ENCODE measurements around the gene NUDT17.
A peak's percentile ranks its signal among the peaks of the same experiment; 100 is the strongest.

The NUDT17 gene

GRCh38 chr1:145859491-145860023, 14.1 kb downstream of the NUDT17 start:
- peaks cover 2% of the 10 kb centered on the region for H3K79me2 ChIP-seq (ENCODE audit: control insufficient read depth, insufficient read depth, low read length)
- no peak overlapping the region for H2BK15ac ChIP-seq (replicated peaks; ENCODE audit: low read depth)
- no peak overlapping the region for H4K5ac ChIP-seq (ENCODE audit: low read length)
- H3K9ac ChIP-seq (ENCODE audit: low read length), result peak overlapping the region; percentile 90
- DNase-seq, result peak; percentile 93
- no peak overlapping the region for H3K23ac ChIP-seq (ENCODE audit: low read length)
- H3K4ac ChIP-seq (ENCODE audit: low read depth, low read length), result no peak overlapping the region
- H3K4me1 ChIP-seq (ENCODE audit: control insufficient read depth, low read depth, low read length), result peaks cover 5% of the 10 kb centered on the region
- H4K8ac ChIP-seq (ENCODE audit: low read depth, low read length), result no peak overlapping the region
- WGBS (ENCODE audit: extremely low coverage, insufficient coverage, low lambda C conversion rate), result no CpG with 5 or more reads among the region's 41 CpGs
- H3K4me2 ChIP-seq (ENCODE audit: low read length), result peak overlapping the region; percentile 47
- H3K27ac ChIP-seq (ENCODE audit: low read depth, low read length), result peak overlapping the region; percentile 63
- no peak overlapping the region for H2BK120ac ChIP-seq (ENCODE audit: low read depth, low read length)
- H3K56ac ChIP-seq (ENCODE audit: low read length), result peak overlapping the region; percentile 91
- peak overlapping the region; percentile 34 for H3K18ac ChIP-seq (ENCODE audit: low read length)
- no peak overlapping the region for H2AK5ac ChIP-seq (ENCODE audit: low read length)
- peaks cover 9% of the 10 kb centered on the region for H3K79me1 ChIP-seq (ENCODE audit: low read length)
- H2BK5ac ChIP-seq (ENCODE audit: low read length), result peak overlapping the region; percentile 39
- peaks cover 15% of the 10 kb centered on the region for H3K36me3 ChIP-seq (ENCODE audit: control insufficient read depth, insufficient read depth, low read length)
- peak overlapping the region; percentile 68 for H3K4me3 ChIP-seq (ENCODE audit: low read length)
- no peaks in the 10 kb centered on the region for H3K27me3 ChIP-seq (ENCODE audit: insufficient read depth, low read length, poor library complexity)

GRCh38 chr1:145863282-145864018, 18.0 kb downstream of the NUDT17 start:
- Histone ChIP-seq H3K36me3 (ENCODE audit: control insufficient read depth, insufficient read depth, low read length) (no peaks in the 10 kb centered on the region), H2BK15ac (replicated peaks; ENCODE audit: low read depth) (no peak overlapping the region), H2AK5ac (ENCODE audit: low read length) (no peak overlapping the region), H3K18ac (ENCODE audit: low read length) (no peak overlapping the region), H3K56ac (ENCODE audit: low read length) (peak overlapping the region; percentile 17), H3K79me2 (ENCODE audit: control insufficient read depth, insufficient read depth, low read length) (no peaks in the 10 kb centered on the region), H3K4me1 (ENCODE audit: control insufficient read depth, low read depth, low read length) (peaks cover 4% of the 10 kb centered on the region), H3K79me1 (ENCODE audit: low read length) (no peaks in the 10 kb centered on the region), H3K23ac (ENCODE audit: low read length) (no peak overlapping the region), H3K9ac (ENCODE audit: low read length) (no peak overlapping the region), H3K4ac (ENCODE audit: low read depth, low read length) (no peak overlapping the region), H3K27me3 (ENCODE audit: insufficient read depth, low read length, poor library complexity) (no peaks in the 10 kb centered on the region), H3K4me3 (ENCODE audit: low read length) (no peak overlapping the region), H4K8ac (ENCODE audit: low read depth, low read length) (no peak overlapping the region), H2BK5ac (ENCODE audit: low read length) (no peak overlapping the region), H3K4me2 (ENCODE audit: low read length) (no peak overlapping the region), H2BK120ac (ENCODE audit: low read depth, low read length) (no peak overlapping the region), H4K5ac (ENCODE audit: low read length) (no peak overlapping the region), H3K27ac (ENCODE audit: low read depth, low read length) (no peak overlapping the region)
- WGBS (ENCODE audit: extremely low coverage, insufficient coverage, low lambda C conversion rate), result no CpG with 5 or more reads among the region's 5 CpGs
- no peak for DNase-seq

- Histone ChIP-seq H2BK120ac (ENCODE audit: low read depth, low read length) (no peak overlapping the region), H2AK5ac (ENCODE audit: low read length) (no peak overlapping the region), H3K56ac (ENCODE audit: low read length) (no peak overlapping the region), H3K23ac (ENCODE audit: low read length) (no peak overlapping the region), H3K79me1 (ENCODE audit: low read length) (no peaks in the 10 kb centered on the region), H3K27me3 (ENCODE audit: insufficient read depth, low read length, poor library complexity) (no peaks in the 10 kb centered on the region), H2BK15ac (replicated peaks; ENCODE audit: low read depth) (no peak overlapping the region), H4K5ac (ENCODE audit: low read length) (no peak overlapping the region), H3K4me1 (ENCODE audit: control insufficient read depth, low read depth, low read length) (no peaks in the 10 kb centered on the region), H3K18ac (ENCODE audit: low read length) (no peak overlapping the region), H3K79me2 (ENCODE audit: control insufficient read depth, insufficient read depth, low read length) (no peaks in the 10 kb centered on the region), H2BK5ac (ENCODE audit: low read length) (no peak overlapping the region), H3K4me2 (ENCODE audit: low read length) (no peak overlapping the region), H3K27ac (ENCODE audit: low read depth, low read length) (no peak overlapping the region), H3K4ac (ENCODE audit: low read depth, low read length) (no peak overlapping the region), H3K4me3 (ENCODE audit: low read length) (no peak overlapping the region), H3K9ac (ENCODE audit: low read length) (no peak overlapping the region), H3K36me3 (ENCODE audit: control insufficient read depth, insufficient read depth, low read length) (no peaks in the 10 kb centered on the region), H4K8ac (ENCODE audit: low read depth, low read length) (no peak overlapping the region)
- no peak for DNase-seq
- no CpG with 5 or more reads among the region's 4 CpGs for WGBS (ENCODE audit: extremely low coverage, insufficient coverage, low lambda C conversion rate)
Measured at GRCh38 chr1:145868232-145868631, 22.8 kb downstream of the NUDT17 start.

- Histone ChIP-seq H3K36me3 (ENCODE audit: control insufficient read depth, insufficient read depth, low read length) (no peaks in the 10 kb centered on the region), H3K4me1 (ENCODE audit: control insufficient read depth, low read depth, low read length) (no peaks in the 10 kb centered on the region), H3K23ac (ENCODE audit: low read length) (no peak overlapping the region), H4K5ac (ENCODE audit: low read length) (peak overlapping the region; percentile 16), H2BK15ac (replicated peaks; ENCODE audit: low read depth) (no peak overlapping the region), H3K79me1 (ENCODE audit: low read length) (no peaks in the 10 kb centered on the region), H3K4me2 (ENCODE audit: low read length) (peak overlapping the region; percentile 78), H2BK5ac (ENCODE audit: low read length) (no peak overlapping the region), H3K27me3 (ENCODE audit: insufficient read depth, low read length, poor library complexity) (no peaks in the 10 kb centered on the region), H3K4ac (ENCODE audit: low read depth, low read length) (no peak overlapping the region), H4K8ac (ENCODE audit: low read depth, low read length) (peak overlapping the region; percentile 77), H3K18ac (ENCODE audit: low read length) (peak overlapping the region; percentile 32), H3K4me3 (ENCODE audit: low read length) (no peak overlapping the region), H2AK5ac (ENCODE audit: low read length) (no peak overlapping the region), H2BK120ac (ENCODE audit: low read depth, low read length) (no peak overlapping the region), H3K79me2 (ENCODE audit: control insufficient read depth, insufficient read depth, low read length) (no peaks in the 10 kb centered on the region), H3K56ac (ENCODE audit: low read length) (peak overlapping the region; percentile 82), H3K9ac (ENCODE audit: low read length) (peak overlapping the region; percentile 63), H3K27ac (ENCODE audit: low read depth, low read length) (no peak overlapping the region)
- WGBS (ENCODE audit: extremely low coverage, insufficient coverage, low lambda C conversion rate), result no CpG with 5 or more reads among the region's 47 CpGs
- DNase-seq, result peak; percentile 60
Measured at GRCh38 chr1:145871994-145872924, 26.8 kb downstream of the NUDT17 start.

GRCh38 chr1:145874646-145875045, 29.2 kb downstream of the NUDT17 start:
- no peak overlapping the region for H2BK120ac ChIP-seq (ENCODE audit: low read depth, low read length)
- no peaks in the 10 kb centered on the region for H3K79me1 ChIP-seq (ENCODE audit: low read length)
- H3K4me2 ChIP-seq (ENCODE audit: low read length), result no peak overlapping the region
- H3K23ac ChIP-seq (ENCODE audit: low read length), result no peak overlapping the region
- no peak overlapping the region for H3K9ac ChIP-seq (ENCODE audit: low read length)
- DNase-seq, result no peak
- no peak overlapping the region for H3K27ac ChIP-seq (ENCODE audit: low read depth, low read length)
- no peaks in the 10 kb centered on the region for H3K79me2 ChIP-seq (ENCODE audit: control insufficient read depth, insufficient read depth, low read length)
- no peak overlapping the region for H3K18ac ChIP-seq (ENCODE audit: low read length)
- H2AK5ac ChIP-seq (ENCODE audit: low read length), result no peak overlapping the region
- WGBS (ENCODE audit: extremely low coverage, insufficient coverage, low lambda C conversion rate), result no CpG with 5 or more reads among the region's 12 CpGs
- no peaks in the 10 kb centered on the region for H3K36me3 ChIP-seq (ENCODE audit: control insufficient read depth, insufficient read depth, low read length)
- no peak overlapping the region for H4K5ac ChIP-seq (ENCODE audit: low read length)
- H3K4ac ChIP-seq (ENCODE audit: low read depth, low read length), result no peak overlapping the region
- no peaks in the 10 kb centered on the region for H3K27me3 ChIP-seq (ENCODE audit: insufficient read depth, low read length, poor library complexity)
- H3K4me1 ChIP-seq (ENCODE audit: control insufficient read depth, low read depth, low read length), result peaks cover 8% of the 10 kb centered on the region
- no peak overlapping the region for H3K56ac ChIP-seq (ENCODE audit: low read length)
- H4K8ac ChIP-seq (ENCODE audit: low read depth, low read length), result no peak overlapping the region
- H3K4me3 ChIP-seq (ENCODE audit: low read length), result no peak overlapping the region
- no peak overlapping the region for H2BK15ac ChIP-seq (replicated peaks; ENCODE audit: low read depth)
- no peak overlapping the region for H2BK5ac ChIP-seq (ENCODE audit: low read length)

Measured in mesendoderm (in vitro differentiated cells).